ENCODE measurements around the gene APOD.

The APOD gene

GRCh38 chr3:195531683-195532082 lies 52.1 kb downstream of the APOD start:
- DNase-seq, result no peak

DNA sequence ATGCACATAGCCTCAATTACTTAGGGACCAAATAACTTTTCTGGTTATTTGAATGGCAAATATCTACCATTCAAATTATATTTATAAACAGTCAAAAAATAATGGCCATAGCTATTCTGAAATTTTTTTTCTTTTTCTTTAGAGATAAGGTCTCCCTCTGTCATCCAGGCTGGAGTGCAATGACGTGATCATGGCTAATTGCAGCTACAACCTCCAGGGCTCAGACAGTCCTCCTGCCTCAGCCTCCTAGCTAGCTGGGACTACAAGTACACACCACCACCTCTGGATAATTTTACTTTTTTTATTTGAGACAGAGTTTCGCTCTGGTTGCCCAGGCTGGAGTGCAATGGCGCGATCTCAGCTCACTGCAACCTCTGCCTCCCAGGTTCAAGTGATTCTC lies 57.2 kb downstream of the APOD start:
- DNase-seq, result no peak

DNA sequence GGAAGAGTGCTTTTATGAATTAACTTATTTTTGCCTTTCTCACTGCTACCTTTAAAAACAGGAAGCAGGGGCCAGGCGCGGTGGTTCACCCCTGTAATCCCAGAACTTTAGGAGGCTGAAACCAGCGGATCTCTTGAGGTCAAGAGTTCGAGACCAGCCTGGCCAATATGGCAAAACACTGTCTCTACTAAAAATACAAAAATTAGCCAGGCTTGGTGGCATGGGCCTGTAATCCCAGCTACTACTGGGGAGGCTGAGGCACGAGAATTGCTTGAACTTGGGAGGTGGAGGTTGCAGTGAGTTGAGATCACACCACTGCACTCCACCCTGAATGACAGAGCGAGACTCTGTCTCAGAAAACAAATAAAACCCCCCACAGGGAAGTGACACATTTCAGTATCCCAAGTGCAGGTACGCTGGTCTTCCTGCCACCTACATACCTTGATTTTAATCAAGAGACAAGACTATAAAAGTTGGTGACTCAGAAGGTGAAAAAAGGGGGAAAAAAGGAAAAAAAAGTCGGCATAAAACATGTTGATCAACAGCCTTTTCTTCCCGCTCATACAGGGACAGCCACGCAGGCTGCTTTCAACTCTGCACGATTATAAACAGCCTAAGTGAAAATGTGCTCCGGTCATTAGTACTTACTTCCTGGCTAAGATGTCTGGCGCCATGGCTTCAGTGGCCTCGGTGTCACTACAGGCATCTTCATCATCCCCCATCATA lies 59.4 kb downstream of the APOD start:
- DNase-seq, result no peak

GRCh38 chr3:195522254-195523023 lies 61.3 kb downstream of the APOD start:
- DNase-seq, result no peak

All from anterior cingulate cortex (tissue), 58 donors.